ENCODE data around the gene SERPING1. TPM values are rescaled to one million over a fixed set of nuclear protein-coding genes. Genes with fewer than 3 reads are reported as not detected.

The SERPING1 gene
- total RNA-seq, 1 donor from 2014 or later, result 90.0 TPM

DNA sequence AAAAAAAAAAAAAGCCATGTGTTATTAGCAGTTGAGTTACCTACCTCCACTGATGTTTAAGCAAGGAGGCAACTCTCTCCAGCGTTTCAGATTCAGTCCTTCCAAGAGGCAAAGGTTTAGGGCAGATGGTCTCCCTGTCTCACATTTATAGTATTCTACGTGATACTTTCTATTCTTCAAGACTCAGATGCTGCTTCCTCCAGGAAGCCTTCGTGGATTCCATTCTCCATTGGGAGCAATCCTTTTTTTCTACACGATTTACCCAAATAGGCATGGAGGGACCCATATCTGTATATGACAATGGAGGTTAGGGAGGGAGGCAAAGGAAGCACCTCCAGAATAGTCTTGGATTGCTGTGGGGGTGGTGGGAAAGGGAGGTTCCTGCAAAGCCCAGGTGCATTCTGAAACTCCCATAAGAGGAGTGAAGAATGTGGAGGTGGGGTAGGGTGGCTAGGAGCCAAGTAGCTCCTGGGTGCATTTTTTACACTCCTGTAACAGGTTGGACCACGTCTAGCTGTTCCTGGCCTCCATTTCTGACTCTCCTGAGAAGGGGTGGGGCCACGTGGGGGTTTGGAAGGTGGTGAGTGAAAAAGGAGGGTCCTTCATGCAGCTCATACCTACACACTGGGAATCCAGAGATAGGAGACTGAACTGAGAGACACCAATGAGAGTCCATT is 36.0 kb downstream of the SERPING1 start:
- DNase-seq (ENCODE audit: low spot score), result no peak
- intact Hi-C loops (cut with DNase I), result no loop called here

DNA sequence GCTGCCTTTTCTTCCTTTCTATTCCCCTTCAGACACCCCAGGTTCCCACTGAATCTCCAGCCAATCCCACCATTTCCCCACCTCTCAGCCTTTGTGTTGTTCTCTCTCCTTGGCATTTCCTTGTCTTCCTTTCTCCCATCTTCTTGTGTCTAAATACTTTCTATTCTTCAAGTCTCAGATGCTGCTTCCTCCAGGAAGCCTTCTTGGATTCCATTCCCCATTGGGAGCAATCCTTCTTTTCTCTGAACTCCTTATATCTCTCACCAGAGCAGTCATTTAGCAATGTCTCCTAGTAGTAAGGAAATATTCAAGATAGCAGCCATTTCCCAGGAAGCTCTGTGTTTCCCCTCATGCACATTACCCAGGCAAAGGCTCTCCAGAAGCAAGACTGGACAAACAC is 36.8 kb downstream of the SERPING1 start:
- DNase-seq (ENCODE audit: low spot score), result no peak
- intact Hi-C loops (cut with DNase I), result no loop called here

DNA sequence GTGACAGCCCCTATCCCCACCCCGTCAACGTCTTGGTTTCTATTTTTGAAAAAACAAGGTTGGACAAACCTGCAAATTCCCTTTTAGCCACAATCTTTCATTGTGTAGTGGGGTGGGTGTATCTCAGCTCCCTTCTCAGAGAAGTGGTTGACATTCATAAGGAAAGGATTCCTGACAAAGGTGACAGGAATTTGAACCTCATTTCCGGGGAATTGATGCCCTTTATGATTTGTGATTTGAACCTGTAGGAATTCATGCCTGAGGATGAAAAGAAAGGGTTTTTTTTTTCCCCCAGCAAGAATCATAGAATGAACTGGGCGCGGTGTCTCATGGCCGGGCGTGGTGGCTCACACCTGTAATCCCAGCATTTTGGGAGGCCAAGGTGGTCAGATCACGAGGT is 37.8 kb downstream of the SERPING1 start:
- peak; percentile 19 for DNase-seq (ENCODE audit: low spot score)
- intact Hi-C loops (cut with DNase I), result no loop called here

DNA sequence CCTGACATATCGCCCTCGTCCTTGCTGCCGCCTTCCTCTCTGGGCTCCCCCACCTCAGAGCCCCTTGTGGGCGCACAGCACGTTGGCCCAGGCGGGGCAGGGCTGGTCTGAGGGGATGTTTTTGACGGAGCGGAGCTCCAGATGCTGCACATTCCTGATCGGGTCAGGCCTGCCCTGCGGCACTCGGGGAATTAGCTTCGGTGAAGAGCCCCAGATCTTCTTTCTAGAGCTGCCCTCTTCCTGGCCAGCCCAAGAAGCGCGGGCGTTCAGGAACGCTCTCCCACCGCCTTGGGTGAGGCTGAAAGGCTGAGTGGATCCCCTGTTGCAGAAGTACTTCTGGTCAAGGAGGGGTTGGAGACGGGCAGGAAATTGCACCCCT is 40.1 kb downstream of the SERPING1 start:
- intact Hi-C loops (cut with DNase I), result no loop called here
- DNase-seq (ENCODE audit: low spot score), result no peak

DNA sequence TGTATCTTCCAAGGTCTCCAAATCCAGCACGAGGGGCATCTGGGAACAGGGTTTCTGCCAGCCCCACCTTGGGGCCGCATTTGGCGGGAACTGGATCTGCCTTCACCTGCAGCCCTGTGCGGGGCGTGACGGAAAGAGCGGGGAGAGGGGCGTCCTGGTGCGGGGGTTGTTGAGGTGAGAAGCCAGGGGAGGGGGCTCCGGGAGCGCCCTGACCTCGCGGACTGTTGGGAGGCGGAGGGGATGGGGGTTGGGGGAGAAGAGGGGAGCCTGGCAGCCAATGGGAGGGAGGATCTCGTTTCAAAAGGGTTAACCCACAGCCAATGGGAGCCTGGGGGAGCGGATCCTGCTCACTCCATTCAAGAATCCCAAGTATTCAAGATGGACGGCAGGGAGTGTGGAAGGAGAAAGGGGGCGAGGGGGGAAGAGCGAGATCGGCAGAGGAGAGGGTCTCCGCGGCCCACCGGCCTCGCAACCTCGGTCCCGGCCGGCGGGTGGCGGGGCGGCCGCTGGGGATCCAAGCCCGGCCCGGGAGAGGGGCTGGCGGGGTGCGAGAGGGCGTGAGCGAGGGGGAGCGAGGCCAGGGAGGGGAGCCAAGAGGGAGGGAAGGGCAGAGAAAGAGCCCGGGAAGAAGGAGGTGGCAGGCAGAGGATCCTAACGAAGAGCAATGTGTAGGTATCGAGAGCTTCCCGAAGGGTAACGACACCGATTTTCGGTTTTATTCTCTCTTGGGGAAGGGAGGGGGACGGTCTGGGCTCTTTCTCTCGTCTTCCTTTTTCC is 40.7 kb downstream of the SERPING1 start:
- intact Hi-C loops (cut with DNase I), result no loop called here
- peak; percentile 76 for DNase-seq (ENCODE audit: low spot score)

DNA sequence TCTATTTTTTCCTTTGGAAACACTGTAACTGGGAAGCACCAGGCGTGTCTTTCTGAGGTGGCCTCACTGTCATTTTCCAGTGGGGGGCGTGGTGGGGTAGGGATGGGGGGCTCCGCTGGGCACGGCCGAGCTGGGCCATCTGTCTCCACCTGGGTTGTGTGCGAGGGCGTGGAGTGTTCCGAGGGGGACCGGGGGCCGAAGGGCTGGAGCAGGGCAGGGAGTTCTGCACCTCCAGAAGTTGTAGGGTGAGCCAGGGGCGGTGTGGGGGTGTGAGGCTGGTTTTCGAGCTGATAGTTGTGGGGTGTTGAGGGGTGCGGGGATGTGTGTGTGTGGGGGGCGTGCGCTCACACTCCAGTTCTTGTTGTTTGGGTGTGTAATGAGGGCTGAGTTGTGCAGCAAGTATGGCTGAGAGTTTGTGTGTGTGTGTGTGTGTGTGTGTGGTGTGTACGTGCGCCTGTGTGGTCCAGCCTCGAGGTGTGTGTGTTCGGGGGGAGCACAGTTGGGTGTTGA is 41.4 kb downstream of the SERPING1 start:
- peak; percentile 68 for DNase-seq (ENCODE audit: low spot score)
- intact Hi-C loops (cut with DNase I), result no loop called here

DNA sequence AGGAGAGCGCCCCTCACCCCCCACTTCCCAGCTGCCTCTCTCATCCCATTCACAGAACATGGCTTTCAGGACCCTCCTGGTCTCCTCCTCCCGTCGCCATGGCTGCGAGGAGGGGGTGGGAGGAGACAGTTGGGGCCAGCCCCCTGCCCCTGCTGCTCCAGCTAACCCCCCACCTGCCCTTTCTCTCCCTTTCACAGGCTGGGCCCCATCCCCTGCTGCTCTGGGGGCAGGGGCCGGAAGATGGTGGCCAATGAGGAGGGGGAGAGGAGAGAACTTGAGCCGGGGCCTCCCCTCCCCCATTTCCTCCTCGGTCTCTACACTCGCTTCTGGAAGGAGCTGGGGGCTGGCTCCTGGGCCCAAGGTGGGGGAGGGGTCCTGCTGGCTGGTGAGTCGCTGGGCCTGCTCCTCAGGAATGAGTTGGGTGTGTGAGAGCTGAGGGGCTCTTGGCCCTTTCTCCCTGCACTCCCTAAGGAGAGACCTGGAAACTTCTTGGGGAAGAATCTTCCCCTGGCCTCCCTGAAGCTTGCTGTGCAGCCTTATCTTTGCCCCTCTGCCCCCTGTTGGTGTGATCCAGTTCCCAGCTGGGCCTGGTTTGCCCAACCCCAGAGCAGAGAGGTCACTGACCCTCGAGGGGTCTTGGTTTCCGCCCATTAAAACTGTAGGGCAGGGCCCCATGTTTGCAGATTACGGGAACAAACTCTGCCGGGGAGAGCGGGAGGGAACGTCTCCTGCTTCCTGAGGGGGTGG is 42.0 kb downstream of the SERPING1 start:
- intact Hi-C loops (cut with DNase I), result loop anchor here (5.0 to 10.0 kb wide), 2 partner anchors 145 to 182 kb away; no protein-coding TSS in a partner anchor
- DNase-seq (ENCODE audit: low spot score), result no peak

DNA sequence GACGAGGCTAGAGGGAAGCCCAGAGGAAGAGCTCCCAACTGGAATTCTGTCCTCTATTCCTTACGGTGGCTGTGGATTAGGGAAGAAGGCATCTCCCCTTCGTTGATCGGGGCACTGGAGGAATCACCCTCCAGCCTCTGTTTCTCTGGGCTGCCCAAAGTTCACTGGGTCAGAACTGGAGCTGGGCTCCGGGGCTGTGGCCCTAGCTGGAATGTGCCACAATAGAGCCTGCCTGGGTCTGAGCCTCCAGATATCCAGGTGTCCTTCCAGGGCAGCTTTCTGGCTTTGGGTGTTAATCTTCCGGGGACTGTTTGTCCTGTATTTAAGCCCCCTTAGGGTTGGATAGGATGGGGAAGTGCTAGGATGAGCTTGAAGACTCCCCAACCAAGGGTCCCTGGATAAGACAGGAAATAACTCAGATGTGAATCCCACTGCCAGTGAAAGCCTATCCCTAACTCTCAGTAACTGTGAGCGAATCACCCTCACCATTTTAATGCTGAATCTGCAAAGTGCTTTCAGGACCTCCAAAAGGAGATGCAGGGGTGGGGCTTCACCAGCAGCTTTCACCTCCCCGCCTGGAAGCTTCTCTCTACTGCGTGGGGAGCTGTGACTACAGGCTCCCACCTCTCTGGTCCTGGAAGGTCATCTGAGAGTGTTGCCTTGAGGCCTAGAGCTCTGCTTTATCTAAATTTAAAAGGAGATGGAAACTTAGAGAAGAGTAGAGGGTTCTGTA is 42.7 kb downstream of the SERPING1 start:
- intact Hi-C loops (cut with DNase I), result loop anchor here (5.0 to 10.0 kb wide), 2 partner anchors 145 to 183 kb away; no protein-coding TSS in a partner anchor
- DNase-seq (ENCODE audit: low spot score), result peak; percentile 44

DNA sequence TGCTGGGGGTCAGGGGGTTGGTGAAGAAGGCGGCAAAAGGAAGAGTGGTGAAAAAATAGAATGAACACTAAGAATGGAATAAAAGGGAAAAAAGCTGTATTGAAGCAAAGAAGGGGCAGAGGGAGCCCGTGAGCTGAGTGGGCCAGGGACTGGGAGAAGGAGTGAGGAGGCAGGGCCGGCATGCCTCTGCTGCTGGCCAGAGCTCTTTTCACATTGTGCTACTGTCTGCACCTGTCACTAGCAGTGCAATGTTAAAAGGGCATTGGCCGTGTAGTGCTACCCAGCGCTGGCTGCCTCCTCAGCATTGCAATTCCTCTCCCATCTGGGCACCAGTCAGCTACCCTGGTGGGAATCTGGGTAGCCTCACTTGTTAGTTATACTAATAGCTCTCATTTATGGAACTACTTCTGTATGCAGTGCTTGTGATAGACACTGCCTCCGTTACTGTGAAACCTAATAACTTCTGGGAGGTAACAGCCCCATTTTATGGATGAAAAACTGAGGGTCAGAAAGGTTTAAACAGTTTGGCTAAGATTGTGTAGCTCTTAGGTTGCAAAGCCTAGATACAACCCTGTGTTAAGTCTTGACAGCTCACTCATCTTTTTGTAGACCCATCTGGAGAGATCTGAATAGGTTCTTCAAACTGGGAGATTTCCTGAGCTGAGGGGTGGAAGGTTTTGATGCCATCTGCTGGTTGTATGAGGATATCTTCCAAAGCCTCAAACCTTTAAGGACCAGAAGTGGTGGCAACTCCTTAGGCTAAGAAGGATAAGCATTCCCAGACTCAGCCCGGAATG is 43.7 kb downstream of the SERPING1 start:
- peak; percentile 65 for DNase-seq (ENCODE audit: low spot score)
- intact Hi-C loops (cut with DNase I), result loop anchor here (5.0 to 10.0 kb wide), 2 partner anchors 146 to 184 kb away; no protein-coding TSS in a partner anchor

DNA sequence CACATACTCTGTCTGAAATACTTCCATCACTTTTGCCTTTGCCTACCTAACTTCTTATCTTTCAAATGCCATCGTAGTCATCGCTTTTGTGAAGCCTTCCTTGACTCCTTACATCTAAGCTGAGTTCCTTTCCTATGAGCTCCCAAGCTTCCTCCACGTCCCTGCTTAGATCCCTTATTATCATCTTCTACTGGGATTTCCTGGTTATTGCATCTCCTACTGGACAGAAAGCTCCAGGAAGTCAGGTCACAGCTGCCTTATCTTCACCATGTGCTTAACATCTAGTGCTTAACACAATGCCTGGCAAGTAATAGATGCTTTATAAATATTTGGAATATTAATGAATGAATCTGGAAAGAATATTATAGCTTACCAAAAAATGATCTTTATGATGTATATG is 46.3 kb downstream of the SERPING1 start:
- intact Hi-C loops (cut with DNase I), result loop anchor here (1.0 to 10.0 kb wide), 3 partner anchors 76 to 187 kb away; no protein-coding TSS in a partner anchor
- DNase-seq (ENCODE audit: low spot score), result no peak

DNA sequence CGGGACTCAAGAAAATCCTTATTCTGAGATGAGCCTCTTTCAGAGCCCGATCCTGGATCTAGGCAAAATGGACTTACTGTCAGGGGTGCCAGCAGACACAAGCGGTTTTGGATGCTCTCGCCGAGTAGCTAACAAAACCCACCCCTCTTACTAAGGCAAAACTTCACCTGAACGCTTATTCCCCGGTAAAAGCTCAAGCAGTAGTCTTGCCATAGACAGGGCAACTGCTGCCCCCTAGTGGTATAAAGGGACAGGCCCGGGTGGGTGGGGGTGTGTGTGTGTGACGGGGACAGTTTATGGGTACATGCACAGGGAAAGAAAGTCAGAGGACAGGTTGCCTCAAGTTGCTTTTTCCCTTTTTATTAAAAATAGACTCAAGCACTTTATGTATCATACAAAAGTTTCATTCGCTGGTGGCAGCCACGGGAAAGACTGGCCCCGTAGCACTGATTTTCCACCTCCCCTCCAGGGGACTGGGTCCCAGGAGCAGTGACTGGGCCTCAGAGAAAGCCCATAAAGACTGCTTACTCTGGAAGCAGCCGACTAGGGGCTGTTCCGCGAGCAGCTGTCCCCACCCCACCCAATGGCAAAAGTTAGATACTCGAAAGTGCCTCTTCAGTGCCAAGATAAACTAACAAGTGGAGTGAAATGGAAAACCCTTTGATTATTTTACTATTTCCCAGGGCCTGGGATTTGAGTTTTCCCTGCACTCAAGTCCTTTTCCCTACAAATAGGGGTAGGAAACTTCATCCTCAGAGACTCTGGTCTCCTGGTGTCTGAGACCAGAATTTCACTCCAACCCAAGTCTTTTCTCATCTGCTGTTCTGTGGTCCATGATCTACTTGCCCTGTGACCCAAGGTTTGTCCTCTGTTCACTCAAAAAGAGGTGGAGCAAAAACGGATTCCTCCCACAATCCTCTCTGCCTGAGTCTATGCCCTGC is 47.5 kb downstream of the SERPING1 start:
- intact Hi-C loops (cut with DNase I), result loop anchor here (1.0 to 10.0 kb wide), 4 partner anchors 77 to 298 kb away; no protein-coding TSS in a partner anchor

DNA sequence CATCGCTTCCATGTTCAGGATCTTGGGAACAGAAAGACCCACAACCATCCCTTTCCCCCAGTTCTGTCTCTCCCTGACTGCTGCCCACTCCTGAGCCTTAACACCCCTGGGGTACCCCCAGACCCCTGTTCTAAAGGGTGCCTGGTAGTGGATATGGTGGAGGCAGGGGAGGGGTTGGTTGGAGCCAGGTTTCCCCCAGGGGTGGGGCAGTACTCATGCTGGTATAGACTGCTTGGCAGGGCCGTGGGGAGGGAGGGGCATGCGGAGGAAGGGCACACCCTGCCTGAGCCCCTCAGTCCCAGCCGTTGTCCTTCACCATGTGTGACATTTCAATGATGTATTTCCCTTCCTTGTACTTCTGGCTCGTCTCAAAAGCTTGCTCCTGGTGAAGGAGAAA is 48.2 kb downstream of the SERPING1 start:
- intact Hi-C loops (cut with DNase I), result loop anchor here (5.0 to 10.0 kb wide), 2 partner anchors 151 to 298 kb away; no protein-coding TSS in a partner anchor

More for the DNA sequence above, 47.5 kb downstream of the SERPING1 start:
- DNase-seq (ENCODE audit: low spot score), result peak; percentile 88

DNA sequence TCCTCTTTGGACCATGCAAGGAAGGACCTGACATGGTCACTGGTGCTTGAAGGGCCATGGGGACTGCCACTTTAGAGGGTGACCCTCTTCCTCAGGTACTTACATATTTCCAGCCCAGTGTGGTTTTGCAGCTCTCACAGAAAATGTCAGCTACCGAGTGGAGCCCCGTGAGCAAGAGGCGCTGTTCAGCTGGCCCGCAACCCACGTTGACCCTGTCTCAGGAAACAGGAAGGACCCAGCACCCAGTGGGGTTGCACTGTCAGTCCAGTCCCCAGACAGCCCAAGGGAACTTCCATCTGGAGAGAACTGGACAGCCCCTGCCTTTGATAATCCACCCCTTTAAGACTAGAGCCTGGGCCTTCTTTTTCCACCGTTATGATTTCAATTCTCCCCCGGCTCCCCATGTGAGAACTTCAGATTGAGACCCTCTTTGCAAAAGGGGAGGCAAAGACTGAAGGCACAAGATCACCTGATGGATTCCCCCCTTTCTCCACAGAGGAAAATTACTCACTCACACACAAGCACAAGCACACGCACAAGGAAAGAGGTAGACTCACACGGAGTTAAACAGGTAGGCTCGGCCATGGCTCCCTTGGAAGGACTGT is 48.8 kb downstream of the SERPING1 start:
- DNase-seq (ENCODE audit: low spot score), result peak; percentile 43
- intact Hi-C loops (cut with DNase I), result loop anchor here (5.0 to 10.0 kb wide), 2 partner anchors 151 to 299 kb away; no protein-coding TSS in a partner anchor

More for the DNA sequence above, 48.2 kb downstream of the SERPING1 start:
- DNase-seq (ENCODE audit: low spot score), result peak; percentile 50

DNA sequence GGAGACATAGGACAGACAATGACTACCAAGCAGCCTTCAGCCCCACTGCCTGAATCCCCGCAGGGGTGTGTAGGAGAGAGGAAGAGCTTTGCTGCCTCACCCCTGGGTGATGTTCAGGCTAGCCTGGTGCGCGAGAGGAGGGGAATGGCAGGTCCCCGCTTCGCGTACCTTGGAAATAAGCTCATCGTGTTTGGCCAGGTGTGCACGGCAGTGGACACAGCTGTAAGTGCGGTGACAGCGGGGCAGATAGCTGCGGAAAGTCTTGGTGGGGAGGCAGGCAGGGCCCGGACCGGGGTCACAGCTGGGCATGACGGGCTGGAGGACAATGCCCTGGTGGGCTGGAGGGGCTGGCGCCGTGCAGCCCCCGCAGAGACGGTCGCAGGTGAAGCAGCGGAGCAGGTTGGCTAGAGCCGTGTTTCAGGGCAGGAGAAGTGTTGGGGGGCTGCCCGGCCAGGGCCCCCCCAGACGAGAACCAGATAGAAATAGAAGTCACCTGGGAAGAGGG is 49.4 kb downstream of the SERPING1 start:
- intact Hi-C loops (cut with DNase I), result loop anchor here (5.0 to 10.0 kb wide), 2 partner anchors 152 to 300 kb away; no protein-coding TSS in a partner anchor
- DNase-seq (ENCODE audit: low spot score), result no peak

DNA sequence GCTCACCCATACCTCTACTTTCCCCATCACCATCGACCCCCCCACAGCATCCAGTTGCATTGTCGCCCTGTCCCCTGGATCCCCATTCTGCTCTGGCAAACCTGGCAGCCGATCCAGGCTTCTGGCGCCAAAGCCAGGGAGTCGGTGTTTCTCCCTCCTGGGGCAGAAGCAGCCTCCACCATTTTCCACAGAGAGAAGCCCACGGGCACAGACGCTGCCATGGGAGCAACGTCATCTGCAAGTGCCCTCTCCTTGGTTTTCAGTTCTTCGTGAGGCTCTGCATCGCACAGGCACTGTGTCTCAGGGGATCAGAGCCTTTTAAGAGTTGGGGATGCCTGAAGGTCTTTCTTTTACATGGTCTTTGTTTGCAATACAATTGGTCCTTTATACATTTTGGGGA is 49.9 kb downstream of the SERPING1 start:
- intact Hi-C loops (cut with DNase I), result loop anchor here (5.0 to 10.0 kb wide), 2 partner anchors 153 to 300 kb away; no protein-coding TSS in a partner anchor
- DNase-seq (ENCODE audit: low spot score), result no peak

Data from cardiac septum (tissue), 1 donor.